CD4-positive, alpha-beta T cell treated with Interleukin-17A for 4 hours (primary cell): ENCODE data around the gene NPDC1.
A peak's percentile ranks its signal among the peaks of the same experiment; 100 is the strongest.
"Not testable (repeated sequence)": the region's sequence is repeated elsewhere in the genome, so short reads cannot be mapped to it uniquely, and the experiment has no call there.

Source experiments
- DNase-seq: peaks from one replicate; pipeline ENCODE4 v3.0.0-alpha.2; 2020; ENCODE audit warnings: mixed read lengths

The NPDC1 gene

DNA sequence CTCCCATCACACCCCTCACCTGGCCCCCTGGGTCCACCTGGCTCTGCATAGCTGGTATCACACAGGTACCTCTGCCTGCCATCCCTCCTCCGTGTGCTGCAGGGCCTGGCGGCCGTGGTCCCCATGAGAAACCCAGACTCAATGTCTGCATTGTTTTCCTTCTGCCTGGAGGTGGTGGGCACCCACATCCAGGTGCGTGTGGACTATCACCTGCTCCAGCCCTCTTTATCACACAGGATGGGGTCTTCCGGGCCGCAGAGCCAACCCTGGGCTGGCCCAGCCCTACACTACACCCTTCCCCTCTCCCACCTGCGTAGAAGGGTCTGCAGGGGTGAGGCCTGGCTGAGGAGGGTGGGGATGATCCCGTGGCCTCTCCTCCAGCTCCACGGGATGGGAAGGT, 7.1 kb downstream of the NPDC1 start:
- DNase-seq: no peak

DNA sequence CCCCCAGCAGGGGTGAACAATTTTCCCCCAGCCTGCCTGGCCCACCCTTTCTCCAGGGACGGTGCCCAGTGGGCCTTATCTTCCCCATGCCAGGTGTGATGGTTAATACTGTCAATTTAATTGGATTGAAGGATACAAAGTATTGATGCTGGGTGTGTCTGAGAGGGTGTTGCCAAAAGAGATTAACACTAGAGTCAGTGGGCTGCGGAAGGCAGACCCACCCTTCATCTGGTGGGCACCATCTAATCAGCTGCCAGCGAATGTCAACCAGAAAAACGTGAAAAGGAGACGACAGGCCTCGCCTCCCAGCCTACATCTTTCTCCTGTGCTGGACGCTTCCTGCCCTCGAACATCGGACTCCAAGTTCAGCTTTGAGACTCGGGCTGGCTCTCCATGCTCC, 8.5 kb downstream of the NPDC1 start:
- no peak for DNase-seq

DNA sequence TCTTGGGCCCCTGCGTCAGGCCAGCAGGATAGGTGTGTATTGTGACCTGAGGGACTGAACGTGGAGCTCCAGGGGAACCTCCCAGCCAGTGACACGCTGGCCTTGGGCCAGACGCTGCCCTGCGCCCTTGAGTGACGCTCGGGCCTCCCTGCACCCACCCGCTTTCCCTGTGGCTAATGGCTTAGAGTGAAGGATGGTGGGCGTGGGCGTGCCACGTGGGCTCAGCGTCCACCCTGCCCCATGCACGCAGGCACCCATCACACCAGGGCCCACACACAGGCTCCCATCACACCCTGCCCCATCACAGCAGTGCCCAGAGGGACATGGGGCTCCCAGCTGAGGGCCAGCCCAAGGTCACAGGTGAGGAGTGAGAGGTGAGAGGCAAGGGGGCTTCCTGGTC, 8.9 kb downstream of the NPDC1 start:
- no peak for DNase-seq

DNA sequence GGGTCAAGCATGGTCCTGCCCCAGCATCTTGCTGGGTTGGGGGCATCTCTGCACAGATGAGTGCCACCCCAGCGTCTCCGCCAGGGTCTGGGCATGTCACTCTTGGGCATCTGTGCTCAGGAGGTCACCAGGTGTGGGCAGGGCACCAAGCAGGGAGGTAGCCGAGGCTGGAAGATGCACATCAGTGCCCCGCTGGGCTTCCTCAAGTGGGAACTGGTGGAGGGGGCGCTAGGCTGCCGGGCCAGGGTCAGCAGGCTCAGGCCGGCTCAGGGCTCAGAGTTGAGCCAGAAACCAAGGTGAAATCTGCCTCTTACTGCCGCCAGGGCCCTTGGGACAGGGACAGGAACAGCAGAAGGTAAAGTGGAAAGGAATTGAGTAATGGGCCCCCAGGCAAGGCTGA, 10.0 kb downstream of the NPDC1 start:
- DNase-seq: no peak

DNA sequence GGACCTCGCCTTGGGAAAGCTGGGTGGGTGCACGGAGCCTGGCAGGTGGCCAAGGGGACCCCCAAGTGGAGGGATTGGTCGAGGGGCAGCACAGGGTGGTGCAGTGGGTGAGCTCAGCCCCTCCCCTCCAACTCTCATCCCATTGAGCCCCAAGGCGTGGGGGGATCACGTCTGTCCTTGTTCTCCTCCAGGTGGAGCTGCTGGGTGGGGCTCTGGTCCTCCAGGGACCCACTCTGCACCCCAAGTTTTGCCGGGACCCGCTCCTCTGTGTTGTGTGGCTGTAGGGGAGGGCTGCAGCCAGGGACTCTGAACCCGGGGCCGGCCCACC, 10.5 kb downstream of the NPDC1 start:
- DNase-seq: no peak

DNA sequence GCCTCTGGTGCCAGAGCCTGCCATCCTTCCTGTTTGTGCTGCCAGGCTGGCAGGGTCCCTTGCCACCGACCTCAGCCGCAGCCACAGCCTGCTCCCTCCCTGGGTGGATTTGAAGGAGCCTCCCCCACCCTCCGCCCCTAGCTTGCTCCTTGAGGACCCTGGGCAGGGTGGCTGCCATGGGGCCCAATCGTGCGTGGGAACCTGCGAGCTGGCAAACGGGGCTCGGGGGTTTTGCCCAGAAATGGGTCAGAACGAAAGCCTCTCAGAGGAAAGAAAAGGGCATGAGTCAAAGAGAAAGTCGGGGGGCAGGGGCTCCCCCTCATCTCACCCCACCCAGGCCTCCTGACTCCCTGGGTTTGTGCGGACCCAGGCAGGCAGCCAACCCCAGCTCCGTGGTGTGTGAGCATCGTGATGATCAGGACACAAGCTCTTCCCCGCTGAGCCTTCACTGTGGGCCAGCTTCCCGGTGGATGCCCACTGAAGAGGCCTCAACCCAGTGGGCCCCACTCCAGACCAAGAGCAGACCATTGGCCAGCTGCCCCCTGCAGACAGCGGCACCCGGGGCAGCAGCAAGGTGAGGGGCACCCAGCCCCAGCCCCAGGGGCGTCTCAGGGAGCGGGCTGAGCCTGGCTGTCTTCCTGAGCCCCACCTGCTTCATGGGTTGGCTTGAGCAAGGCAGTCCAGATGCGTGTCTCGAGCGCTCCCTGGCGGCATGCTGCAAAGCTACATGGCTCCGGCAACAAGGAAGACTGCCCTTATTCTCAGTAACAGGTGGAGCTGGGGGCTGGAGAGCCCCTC, 11.1 kb downstream of the NPDC1 start:
- DNase-seq: peak; percentile 92

DNA sequence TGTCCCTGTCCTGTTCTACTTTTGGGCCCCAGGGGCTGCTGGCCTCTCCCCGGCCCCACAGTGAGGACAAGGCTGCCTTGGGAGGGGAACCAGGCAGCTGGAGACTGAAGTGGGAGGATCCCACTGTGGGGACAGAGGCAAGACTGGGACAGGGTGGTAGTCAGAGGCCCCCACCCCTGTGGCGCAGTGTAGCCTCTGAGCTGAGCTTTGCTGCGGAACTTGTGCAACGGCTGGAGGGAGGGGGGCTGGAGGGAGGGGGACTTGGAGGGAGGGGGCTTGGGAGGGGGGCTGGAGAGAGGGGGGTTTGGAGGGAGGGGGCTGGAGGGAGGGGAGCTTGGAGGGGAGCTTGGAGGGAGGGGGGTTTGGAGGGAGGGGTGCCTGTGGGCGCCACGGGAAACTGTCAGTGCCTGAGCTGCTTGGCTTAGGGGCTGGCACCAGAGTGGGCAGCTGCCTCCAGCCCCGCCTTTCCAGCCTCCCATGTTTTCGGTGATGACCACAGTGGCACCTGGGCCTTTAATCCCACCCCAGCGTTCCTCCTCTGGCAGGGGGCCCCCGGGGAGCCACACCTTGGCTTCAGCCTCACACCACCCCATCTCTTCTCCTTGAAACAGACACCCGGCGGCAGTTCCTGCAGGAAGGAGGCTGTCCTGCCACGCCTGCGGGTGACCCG, 11.8 kb downstream of the NPDC1 start:
- DNase-seq: no peak

DNA sequence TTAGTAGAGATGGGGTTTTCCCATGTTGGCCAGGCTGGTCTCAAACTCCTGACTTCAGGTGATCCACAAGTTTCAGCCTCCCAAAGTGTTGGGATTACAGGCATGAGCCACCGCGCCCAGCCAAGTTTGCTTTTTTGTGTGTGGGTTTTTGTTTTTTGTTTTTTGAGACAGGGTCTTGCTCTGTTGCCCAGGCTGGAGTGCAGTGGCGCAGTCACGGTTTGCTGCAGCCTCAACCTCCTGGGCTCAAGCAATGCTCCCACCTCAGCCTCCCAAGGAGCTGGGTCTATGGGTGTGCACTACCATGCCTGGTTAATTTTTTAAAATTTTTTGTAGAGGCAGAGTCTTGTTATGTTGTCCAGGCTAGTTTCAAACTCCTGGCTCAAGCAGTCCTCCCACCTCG, 12.5 kb downstream of the NPDC1 start:
- not testable (repeated sequence) for DNase-seq

DNA sequence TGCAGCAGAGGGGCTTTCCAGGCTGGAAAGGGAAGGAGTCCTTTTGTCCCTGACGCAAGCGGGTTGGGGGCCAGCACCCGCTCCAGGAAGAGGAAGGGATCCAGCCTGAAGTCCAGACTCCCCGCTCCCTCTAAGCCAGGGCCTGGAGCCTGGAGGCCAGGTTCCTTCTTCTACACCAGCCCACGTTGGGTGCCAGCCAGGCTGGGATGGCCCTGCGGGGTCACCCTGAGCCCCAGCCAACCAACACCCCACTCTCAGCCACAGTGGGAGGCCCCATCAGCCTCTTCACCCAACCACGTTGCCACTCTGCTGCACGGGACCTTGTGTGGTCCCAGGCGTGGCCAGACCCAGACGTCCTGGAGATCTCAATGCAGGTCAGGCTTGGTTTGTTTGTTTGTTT, 13.1 kb downstream of the NPDC1 start:
- DNase-seq: peak; percentile 26

DNA sequence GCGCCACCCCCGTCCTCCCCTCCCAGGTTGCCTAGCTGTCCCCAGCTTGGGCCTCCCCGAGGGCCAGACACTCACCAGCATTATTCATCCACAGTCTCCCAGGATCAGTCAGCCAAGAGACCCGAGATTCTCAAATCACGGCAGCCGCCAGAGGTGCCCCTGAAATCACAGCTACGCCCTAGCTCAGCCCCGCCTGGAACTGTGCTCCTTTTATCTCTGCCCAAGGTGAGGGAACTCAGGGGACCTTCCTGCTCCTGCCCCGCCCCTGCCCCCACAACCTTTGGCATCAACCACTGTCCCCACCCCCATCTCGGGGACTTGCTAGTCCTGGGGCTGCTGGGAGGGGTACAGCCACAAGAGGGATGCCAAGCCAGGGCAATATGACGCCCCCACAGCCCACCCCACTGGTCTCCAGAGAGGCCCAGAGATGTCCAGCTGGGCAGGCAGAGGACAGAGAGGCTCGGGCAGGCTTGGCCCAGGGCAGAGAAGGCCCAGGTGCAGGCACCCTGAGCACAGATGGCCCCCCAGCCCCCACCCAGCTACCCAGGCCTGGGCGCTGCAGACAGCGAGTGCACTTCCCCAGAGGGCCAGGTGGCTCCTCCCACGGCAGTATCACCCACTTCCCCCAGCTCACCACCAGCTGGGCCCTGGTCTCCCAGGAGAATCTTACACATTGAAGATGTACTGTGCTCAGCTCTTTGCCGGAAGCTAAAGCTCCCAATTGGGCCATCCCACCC, 13.9 kb downstream of the NPDC1 start, which contains the start of gene FUT7:
TSS of gene FUT7 (minus strand) at position 185 of the 737 bp plus-strand sequence. CDS start at position 88, 97 bp downstream.
- DNase-seq: peak; percentile 46

DNA sequence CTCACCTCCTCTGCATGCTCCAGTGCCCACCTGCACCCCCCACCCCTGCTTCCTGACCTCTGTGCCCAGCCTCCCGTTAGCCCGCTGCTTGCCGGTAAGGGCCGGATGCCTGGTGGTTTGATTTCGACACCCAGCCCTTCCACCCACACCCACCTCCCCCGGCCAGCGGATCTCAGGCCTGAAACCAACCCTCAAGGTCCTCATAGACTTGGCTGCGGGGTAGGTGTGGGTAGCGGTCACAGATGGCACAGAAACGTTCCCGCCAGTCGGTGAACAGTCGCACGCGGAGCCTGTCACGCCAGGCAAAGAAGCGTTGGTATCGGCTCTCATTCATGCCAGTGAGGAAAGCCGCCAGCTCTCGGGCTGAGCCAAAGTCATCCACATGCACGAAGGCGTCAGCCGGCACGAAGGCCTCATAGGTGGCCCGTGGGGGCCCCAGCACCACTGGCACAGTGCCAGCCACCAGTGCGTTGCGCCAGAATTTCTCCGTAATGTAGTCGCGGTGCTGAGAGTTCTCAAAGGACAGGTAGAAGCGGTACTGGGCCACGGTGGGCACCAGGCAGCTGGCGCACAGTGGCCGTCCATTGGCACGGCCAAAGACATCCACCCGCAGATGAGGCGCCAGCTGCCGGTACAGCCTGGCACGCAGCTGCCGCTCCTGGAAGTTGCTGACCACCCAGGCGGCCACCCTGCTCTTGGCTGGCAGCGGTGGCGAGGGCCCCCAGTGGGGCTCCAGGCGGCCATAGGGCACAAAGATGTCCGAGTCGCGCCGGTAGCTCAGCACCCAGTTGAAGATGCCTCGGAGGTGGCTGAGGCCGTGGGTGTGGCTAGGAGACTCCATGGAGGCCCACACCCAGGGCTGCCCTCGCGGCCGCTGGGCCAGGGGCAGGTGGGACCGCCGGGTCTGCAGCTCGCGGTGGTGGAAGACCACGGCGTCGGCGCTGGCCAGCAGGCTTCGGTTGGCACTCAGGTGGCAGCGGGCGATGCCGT, 15.1 kb downstream of the NPDC1 start:
- peak; percentile 51 for DNase-seq

DNA sequence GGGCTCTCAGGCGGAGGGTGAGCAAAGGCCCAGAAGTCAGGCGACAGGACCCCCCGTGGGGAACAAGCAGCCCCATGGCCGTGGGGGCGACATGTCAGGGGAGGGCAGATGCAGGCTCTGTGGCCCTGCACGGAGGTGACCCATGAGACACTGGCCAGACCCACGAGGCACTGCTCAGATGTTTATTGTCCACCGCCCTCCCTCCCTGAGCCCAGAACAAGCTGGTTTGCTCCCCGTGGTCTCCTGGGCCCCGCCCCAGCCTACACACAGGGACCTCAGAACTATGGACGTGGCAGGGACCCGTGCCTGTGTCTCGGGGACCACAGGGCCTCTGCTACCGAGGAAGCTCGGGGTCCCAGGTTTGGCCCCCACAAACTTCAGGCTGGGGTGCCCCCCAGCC, 16.0 kb downstream of the NPDC1 start:
- DNase-seq: no peak

DNA sequence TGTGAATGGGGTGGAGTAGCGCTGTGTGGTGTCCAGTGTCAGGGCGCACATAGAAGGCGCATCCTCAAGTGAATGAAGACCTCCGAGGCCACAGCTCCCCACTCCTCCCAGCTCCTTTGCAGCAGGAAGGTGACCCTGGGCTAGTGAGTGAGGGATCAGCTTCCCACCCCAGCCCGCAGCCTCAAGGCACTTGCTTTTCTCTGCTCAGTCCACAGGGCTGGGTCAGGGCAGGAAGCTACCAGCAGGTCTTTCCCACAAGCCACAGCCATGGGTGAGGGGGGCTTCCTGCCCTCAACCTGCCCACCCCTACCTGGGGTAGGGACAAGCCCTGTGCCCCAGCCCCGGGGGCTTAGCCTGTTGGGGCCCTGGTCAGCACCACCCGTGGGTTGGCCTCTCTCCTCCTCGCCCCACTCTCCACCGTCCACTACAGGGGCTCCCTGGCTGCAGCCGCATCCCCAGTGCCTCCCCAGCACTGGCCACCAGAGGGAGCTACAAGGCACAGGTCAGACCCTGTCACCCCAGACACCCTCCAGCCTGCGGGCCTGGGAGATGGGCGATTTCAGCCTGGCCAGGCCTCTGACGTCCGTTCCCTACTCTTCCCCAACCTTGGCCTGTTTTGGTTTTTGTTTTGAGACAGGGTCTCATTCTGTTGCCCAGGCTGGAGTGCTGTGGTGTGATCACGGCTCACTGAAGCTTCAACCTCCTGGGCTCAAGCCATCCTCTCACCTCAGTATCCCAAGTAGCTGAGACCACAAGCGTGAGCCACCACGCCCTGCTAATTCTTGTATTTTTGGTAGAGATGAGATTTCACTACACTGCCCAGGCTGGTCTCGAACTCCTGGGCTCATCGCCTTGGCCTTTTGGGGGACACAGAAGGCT, 16.7 kb downstream of the NPDC1 start:
- DNase-seq: peak; percentile 81

DNA sequence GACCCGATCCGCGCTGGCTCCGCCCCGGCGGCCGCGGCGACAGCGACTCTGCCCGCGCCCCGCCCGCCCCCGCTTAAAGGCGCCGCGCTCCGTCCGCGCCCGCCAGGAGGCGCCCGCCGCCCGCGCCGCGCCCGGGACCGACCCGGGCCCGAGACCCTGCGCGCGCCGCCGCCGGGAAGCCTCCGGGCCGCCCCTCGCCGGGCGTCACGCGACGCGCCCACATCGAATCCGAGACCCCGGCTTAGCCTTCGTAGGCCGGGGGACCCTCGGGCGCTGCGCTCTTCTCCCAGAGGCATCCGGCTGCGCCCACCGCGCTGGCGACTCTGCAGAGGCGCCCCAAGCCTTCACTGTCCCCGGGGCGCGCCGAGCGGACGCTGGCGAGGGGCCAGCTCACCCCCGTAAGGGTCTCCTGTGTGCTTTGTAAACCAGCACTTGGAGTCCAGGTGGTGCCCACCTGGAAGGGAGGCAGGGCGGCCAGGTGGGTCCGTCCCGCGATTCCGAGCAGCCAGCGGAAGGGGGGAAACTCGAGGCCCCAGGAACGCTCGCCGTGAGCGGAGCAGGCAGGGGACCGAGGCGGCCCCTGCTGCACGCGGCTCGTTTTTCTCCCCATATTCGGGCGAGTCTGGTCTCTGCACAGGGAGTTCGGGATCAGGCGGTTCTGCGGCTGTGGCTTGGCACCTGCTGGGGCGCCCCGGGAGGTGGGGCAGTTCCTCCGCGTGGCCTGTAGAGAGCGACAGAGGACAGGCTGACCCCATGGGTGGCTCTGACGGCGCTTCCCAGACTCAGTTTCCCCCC, 17.5 kb downstream of the NPDC1 start:
- peak; percentile 82 for DNase-seq

DNA sequence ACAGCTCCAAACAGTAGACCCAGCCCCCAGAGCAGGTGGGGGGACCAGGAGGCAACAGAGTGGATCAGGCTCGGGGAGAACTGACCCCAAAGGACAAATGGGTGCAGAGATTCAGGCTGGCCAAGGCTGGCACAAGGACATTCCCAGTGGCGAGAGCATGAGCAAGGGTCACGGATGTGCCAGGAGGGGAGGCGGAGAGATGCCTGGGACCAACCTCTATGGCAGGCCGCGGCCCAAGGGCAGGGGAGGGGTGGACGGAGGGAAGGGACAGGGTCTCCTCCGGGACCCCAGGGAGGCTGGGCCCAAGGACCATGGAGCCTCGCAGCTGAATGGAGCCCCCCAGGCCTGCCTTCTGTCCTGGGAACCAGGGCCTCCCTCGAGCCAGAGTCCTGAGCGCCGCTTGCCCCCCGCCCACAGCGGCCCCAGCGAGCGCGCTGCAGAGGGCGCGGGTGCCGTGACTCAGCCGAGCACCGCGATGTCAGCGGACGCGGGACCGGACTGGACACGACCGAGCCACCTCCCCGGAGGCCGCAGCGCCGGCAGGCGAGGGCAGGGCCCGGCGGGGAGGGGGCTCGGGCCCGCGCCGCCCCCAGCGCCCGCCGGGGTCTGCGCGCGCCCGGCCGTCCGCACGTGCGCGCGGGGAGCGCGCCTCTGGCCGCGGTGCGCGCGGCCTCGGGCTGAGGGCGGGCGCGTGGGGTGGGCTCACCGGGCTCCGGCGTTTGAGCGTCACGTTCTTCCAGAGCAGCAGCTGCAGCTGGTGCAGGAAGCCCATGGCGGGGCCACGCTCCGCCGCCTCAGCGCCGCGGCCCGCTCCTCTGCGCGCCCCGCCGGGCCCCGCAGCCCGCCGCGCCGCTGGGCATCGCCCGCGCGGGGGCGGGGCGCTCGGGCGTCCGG, 18.4 kb downstream of the NPDC1 start, which contains the start of gene ABCA2:
TSS of gene ABCA2 (minus strand) at position 869 of the 894 bp plus-strand sequence. CDS start at position 772, 97 bp downstream.
- no peak for DNase-seq

DNA sequence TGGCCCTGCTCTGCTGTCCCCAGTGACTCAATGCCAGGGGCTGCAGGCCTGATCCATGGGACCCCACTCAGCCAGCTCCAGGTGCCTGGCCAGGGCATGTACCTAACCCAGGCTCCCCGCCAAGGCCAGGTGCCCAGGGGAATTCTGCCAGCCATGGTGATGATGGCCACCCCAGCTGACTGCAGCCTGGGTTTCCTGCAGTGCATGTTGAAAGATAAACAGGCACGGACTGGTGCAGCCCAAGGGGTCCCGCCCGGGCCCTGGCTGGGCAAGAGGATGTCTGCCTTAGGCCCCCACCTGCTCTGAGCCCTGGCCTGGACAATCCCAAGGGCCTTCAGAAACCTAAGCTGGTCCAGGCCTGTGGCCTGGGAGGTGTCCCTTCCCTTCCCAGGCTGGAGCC, 19.1 kb downstream of the NPDC1 start:
- no peak for DNase-seq

DNA sequence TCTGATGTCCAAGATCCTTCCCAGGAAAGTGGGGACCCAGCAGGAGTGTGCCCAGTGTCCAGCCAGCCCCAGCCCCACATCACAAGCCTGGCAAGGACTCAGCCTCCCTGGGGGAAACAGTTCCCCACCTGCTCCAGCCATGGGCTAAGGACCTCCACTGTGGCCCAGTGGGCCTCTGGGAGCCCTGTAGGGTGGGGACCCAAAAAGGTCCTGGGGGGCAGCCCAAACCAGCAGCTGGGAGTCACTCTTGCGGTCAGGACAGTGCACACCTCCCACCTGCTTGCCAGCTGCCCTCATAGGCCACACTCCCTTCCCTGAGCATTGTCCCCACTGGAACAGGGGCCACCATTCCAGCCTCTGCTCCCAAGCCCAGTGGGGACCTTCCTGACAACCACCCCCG, 19.6 kb downstream of the NPDC1 start:
- DNase-seq: no peak

DNA sequence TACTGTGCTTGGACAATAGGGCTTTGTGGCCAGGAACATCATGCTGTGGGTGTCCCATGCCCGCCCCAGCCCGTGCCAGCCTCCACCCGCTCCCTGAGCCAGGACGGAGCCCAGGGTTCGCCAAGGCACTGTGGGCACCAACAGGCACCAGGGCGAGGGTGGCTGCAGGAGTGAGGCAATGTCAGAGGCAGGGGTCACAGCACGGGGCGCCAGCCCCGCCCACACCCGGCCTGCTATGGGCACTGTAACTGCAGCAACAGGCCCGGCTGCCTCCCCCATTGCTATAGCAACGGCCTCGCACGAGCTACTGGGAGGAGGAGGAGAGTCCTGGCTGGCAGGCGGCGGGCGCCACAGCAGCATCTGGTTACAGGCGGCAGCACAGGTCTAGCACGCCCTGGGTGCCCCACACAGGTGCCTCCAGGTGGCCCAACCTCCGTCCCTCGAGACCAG, 20.4 kb downstream of the NPDC1 start:
- no peak for DNase-seq

DNA sequence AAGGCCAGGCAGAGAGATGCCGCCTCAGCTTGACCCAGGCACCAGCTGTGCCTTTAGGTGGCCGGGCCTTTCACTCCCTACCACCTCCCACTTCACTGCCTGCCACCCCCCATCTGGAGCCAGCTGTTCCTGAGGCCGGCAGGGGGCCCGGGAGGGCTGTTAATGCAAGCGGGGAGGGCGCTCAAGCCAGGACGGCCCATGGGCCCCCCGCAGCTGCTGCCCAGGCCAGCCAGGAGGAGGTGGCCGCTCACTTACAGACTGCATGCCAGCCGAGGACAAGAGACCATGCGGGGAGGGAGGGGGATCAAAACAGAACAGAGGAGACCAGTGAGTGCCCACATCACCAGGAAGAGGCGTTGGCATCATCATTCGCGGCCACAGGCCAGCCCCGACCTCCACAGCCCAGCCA, 22.4 kb downstream of the NPDC1 start:
- DNase-seq: no peak
